ENCODE data around the gene SNCA.

Gene SNCA

GRCh38 chr4:89762311-89762710, 74.7 kb downstream of the SNCA start:
- ATAC-seq (replicated peaks) (no peak), DNase-seq (no peak)
- no peaks in the 10 kb centered on the region for H3K4me1 Mint-ChIP-seq (ENCODE audit: low read depth in 2 of 2)
- H3K9me3 Mint-ChIP-seq: no peaks in the 10 kb centered on the region
- H3K36me3 Mint-ChIP-seq (ENCODE audit: insufficient read depth): peaks cover 3% of the 10 kb centered on the region
- no peak overlapping the region for H3K27ac Mint-ChIP-seq
- H3K27me3 Mint-ChIP-seq: no peaks in the 10 kb centered on the region
- no peak overlapping the region for H3K4me3 Mint-ChIP-seq

- H3K27ac Mint-ChIP-seq: no peak overlapping the region
- no peak for DNase-seq
- no peak for ATAC-seq (replicated peaks)
- no peaks in the 10 kb centered on the region for H3K4me1 Mint-ChIP-seq (ENCODE audit: low read depth in 2 of 2)
- no peaks in the 10 kb centered on the region for H3K36me3 Mint-ChIP-seq (ENCODE audit: insufficient read depth)
- peaks cover 0 to 9% of the 10 kb centered on the region in 2 donors for H3K27me3 Mint-ChIP-seq
- H3K4me3 Mint-ChIP-seq: no peak overlapping the region
- H3K9me3 Mint-ChIP-seq: no peaks in the 10 kb centered on the region
Observed at GRCh38 chr4:89759426-89759825, 77.5 kb downstream of the SNCA start.

- Mint-ChIP-seq H3K27me3 (peaks cover 0 to 9% of the 10 kb centered on the region in 2 donors), H3K27ac (no peak overlapping the region), H3K36me3 (ENCODE audit: insufficient read depth) (no peaks in the 10 kb centered on the region), H3K4me3 (no peak overlapping the region), H3K4me1 (ENCODE audit: low read depth in 2 of 2) (no peaks in the 10 kb centered on the region), H3K9me3 (no peaks in the 10 kb centered on the region)
- no peak for DNase-seq
- no peak for ATAC-seq (replicated peaks)
Observed at GRCh38 chr4:89757154-89757719, 79.7 kb downstream of the SNCA start.

- ATAC-seq (replicated peaks): no peak
- Mint-ChIP-seq H3K27me3 (peaks cover 0 to 9% of the 10 kb centered on the region in 2 donors), H3K4me3 (no peak overlapping the region), H3K27ac (no peak overlapping the region), H3K9me3 (no peaks in the 10 kb centered on the region), H3K4me1 (ENCODE audit: low read depth in 2 of 2) (no peaks in the 10 kb centered on the region), H3K36me3 (ENCODE audit: insufficient read depth) (no peaks in the 10 kb centered on the region)
- DNase-seq: no peak
Observed at GRCh38 chr4:89755220-89755619, 81.7 kb downstream of the SNCA start.

- ATAC-seq (replicated peaks) (no peak), DNase-seq (no peak)
- Mint-ChIP-seq H3K4me3 (no peak overlapping the region), H3K36me3 (ENCODE audit: insufficient read depth) (no peaks in the 10 kb centered on the region), H3K9me3 (no peaks in the 10 kb centered on the region), H3K27ac (no peak overlapping the region), H3K4me1 (ENCODE audit: low read depth in 2 of 2) (no peaks in the 10 kb centered on the region), H3K27me3 (peaks cover 0 to 9% of the 10 kb centered on the region in 2 donors)
Observed at GRCh38 chr4:89754531-89754930, 82.4 kb downstream of the SNCA start.

GRCh38 chr4:89753601-89754066, 83.3 kb downstream of the SNCA start:
- no peak for ATAC-seq (replicated peaks)
- Mint-ChIP-seq H3K27ac (no peak overlapping the region), H3K36me3 (ENCODE audit: insufficient read depth) (no peaks in the 10 kb centered on the region), H3K27me3 (peaks cover 0 to 9% of the 10 kb centered on the region in 2 donors), H3K9me3 (no peaks in the 10 kb centered on the region), H3K4me3 (no peak overlapping the region), H3K4me1 (ENCODE audit: low read depth in 2 of 2) (no peaks in the 10 kb centered on the region)
- DNase-seq: no peak

GRCh38 chr4:89752932-89753598, 83.9 kb downstream of the SNCA start:
- Mint-ChIP-seq H3K27ac (no peak overlapping the region), H3K36me3 (ENCODE audit: insufficient read depth) (no peaks in the 10 kb centered on the region), H3K4me1 (ENCODE audit: low read depth in 2 of 2) (no peaks in the 10 kb centered on the region), H3K4me3 (no peak overlapping the region), H3K9me3 (no peaks in the 10 kb centered on the region), H3K27me3 (peaks cover 0 to 9% of the 10 kb centered on the region in 2 donors)
- ATAC-seq (replicated peaks) (no peak), DNase-seq (no peak)

- Mint-ChIP-seq H3K4me3 (no peak overlapping the region), H3K9me3 (no peaks in the 10 kb centered on the region), H3K36me3 (ENCODE audit: insufficient read depth) (no peaks in the 10 kb centered on the region), H3K27ac (no peak overlapping the region), H3K4me1 (ENCODE audit: low read depth in 2 of 2) (no peaks in the 10 kb centered on the region), H3K27me3 (peaks cover 0 to 5% of the 10 kb centered on the region in 2 donors)
- DNase-seq: no peak
- ATAC-seq (replicated peaks): no peak
Observed at GRCh38 chr4:89751416-89751815, 85.5 kb downstream of the SNCA start.

GRCh38 chr4:89746377-89746776, 90.6 kb downstream of the SNCA start:
- Mint-ChIP-seq H3K36me3 (ENCODE audit: insufficient read depth) (no peaks in the 10 kb centered on the region), H3K4me3 (no peak overlapping the region), H3K9me3 (no peaks in the 10 kb centered on the region), H3K27me3 (no peaks in the 10 kb centered on the region), H3K27ac (no peak overlapping the region), H3K4me1 (ENCODE audit: low read depth in 2 of 2) (no peaks in the 10 kb centered on the region)
- DNase-seq (no peak), ATAC-seq (replicated peaks) (no peak)

- ATAC-seq (replicated peaks) (no peak), DNase-seq (no peak)
- Mint-ChIP-seq H3K27me3 (no peaks in the 10 kb centered on the region), H3K9me3 (no peaks in the 10 kb centered on the region), H3K4me3 (no peak overlapping the region), H3K36me3 (ENCODE audit: insufficient read depth) (no peaks in the 10 kb centered on the region), H3K4me1 (ENCODE audit: low read depth in 2 of 2) (no peaks in the 10 kb centered on the region), H3K27ac (no peak overlapping the region)
Observed at GRCh38 chr4:89745708-89746107, 91.3 kb downstream of the SNCA start.

GRCh38 chr4:89744914-89745313, 92.0 kb downstream of the SNCA start:
- H3K4me3 Mint-ChIP-seq: no peak overlapping the region
- no peak overlapping the region for H3K27ac Mint-ChIP-seq
- DNase-seq: no peak
- no peaks in the 10 kb centered on the region for H3K27me3 Mint-ChIP-seq
- no peaks in the 10 kb centered on the region for H3K36me3 Mint-ChIP-seq (ENCODE audit: insufficient read depth)
- no peaks in the 10 kb centered on the region for H3K4me1 Mint-ChIP-seq (ENCODE audit: low read depth in 2 of 2)
- ATAC-seq (replicated peaks): no peak
- no peaks in the 10 kb centered on the region for H3K9me3 Mint-ChIP-seq

- ATAC-seq (replicated peaks) (no peak), DNase-seq (no peak)
- H3K27ac Mint-ChIP-seq: no peak overlapping the region
- H3K27me3 Mint-ChIP-seq: no peaks in the 10 kb centered on the region
- no peaks in the 10 kb centered on the region for H3K4me1 Mint-ChIP-seq (ENCODE audit: low read depth in 2 of 2)
- H3K4me3 Mint-ChIP-seq: no peak overlapping the region
- no peaks in the 10 kb centered on the region for H3K36me3 Mint-ChIP-seq (ENCODE audit: insufficient read depth)
- H3K9me3 Mint-ChIP-seq: peaks cover 0 to 1% of the 10 kb centered on the region in 2 donors
Observed at GRCh38 chr4:89741768-89742167, 95.2 kb downstream of the SNCA start.

GRCh38 chr4:89739311-89739988, 97.5 kb downstream of the SNCA start:
- Mint-ChIP-seq H3K27ac (no peak overlapping the region), H3K4me1 (ENCODE audit: low read depth in 2 of 2) (no peaks in the 10 kb centered on the region), H3K36me3 (ENCODE audit: insufficient read depth) (no peaks in the 10 kb centered on the region), H3K27me3 (no peaks in the 10 kb centered on the region), H3K9me3 (peaks cover 0 to 1% of the 10 kb centered on the region in 2 donors), H3K4me3 (no peak overlapping the region)
- ATAC-seq (replicated peaks) (no peak), DNase-seq (no peak)

- no peak for ATAC-seq (replicated peaks)
- DNase-seq: no peak
Observed at GRCh38 chr4:89737888-89738287, 99.1 kb downstream of the SNCA start.

More at GRCh38 chr4:89737888-89738287, 99.1 kb downstream of the SNCA start:
- Mint-ChIP-seq H3K4me1 (ENCODE audit: low read depth in 2 of 2) (no peaks in the 10 kb centered on the region), H3K9me3 (peaks cover 0 to 1% of the 10 kb centered on the region in 2 donors), H3K27ac (no peak overlapping the region), H3K4me3 (no peak overlapping the region), H3K27me3 (no peaks in the 10 kb centered on the region), H3K36me3 (ENCODE audit: insufficient read depth) (no peaks in the 10 kb centered on the region)

Data from effector memory CD8-positive, alpha-beta T cell (primary cell).